ENCODE data around the gene RHBG. TPM values are rescaled to one million over a fixed set of nuclear protein-coding genes. Genes with fewer than 3 reads are reported as not detected.

RHBG gene
- total RNA-seq, 1 donor from 2014 or later, result not detected

DNA sequence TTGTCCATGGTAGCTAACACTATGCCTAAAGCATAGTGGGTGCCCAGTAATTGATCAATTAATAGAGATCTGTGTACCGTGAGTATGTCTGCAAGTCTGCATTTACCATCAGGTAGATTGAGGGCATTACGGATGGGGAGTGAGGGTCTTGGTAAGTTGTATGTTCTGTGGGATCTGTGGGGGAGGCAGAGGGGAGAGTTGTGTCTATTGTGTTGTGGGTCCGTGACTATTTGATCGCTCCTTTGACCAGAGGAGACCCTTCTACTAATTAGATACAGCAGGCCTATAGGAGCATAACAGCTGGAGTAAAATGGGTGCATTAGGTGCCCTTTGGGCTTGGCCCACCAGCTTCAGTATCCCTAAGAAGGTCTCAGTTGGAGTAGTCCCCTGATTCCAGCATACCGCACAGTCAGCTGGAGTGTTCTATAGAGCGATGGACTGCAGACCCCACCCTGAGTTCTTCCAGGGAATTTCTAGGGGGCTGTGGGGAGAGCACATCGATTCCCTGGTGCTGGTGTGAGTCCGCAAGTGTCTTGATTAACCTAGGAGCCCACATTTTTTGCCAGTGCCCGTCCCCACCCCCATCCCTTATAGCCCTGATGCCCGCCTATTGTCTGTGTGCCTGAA is 55.9 kb downstream of the RHBG start:
- no peak for DNase-seq (ENCODE audit: low spot score)

DNA sequence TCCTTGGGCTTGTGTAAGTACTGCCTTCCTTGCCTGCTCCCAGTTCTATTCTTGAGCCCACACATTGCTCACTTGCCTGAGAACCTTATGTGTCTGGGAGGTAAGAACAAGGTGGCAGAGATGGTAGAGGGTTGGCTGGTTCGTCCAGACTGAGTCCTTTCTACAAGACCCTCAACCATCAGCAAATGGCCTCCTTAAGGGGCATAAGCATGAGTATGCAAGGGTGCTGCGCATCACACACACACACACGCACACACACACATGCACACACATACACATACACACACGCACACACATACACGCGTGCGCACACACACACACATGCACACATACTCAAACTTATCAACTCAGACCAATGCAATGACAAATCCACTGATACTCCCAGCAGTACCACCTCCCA is 56.9 kb downstream of the RHBG start:
- peak; percentile 26 for DNase-seq (ENCODE audit: low spot score)

DNA sequence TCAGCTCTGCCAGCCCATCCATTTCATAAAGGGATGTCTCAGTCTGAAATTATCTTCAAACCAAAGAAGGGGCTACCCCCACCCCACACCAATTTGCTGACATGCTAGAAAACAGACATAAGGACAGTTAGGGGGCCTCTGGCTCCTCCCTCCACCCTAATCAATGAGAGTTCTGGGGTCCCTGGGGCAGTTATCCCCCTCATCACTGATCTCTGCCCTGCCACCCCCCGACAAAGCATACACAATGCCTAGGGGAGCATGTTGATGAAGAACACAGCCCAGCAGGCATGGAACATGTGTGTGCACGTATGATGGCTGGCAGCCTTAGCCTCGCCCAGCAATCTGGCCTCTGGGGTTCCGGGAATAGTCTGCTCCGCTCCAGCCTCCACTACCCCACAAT is 58.9 kb downstream of the RHBG start:
- DNase-seq (ENCODE audit: low spot score), result no peak

DNA sequence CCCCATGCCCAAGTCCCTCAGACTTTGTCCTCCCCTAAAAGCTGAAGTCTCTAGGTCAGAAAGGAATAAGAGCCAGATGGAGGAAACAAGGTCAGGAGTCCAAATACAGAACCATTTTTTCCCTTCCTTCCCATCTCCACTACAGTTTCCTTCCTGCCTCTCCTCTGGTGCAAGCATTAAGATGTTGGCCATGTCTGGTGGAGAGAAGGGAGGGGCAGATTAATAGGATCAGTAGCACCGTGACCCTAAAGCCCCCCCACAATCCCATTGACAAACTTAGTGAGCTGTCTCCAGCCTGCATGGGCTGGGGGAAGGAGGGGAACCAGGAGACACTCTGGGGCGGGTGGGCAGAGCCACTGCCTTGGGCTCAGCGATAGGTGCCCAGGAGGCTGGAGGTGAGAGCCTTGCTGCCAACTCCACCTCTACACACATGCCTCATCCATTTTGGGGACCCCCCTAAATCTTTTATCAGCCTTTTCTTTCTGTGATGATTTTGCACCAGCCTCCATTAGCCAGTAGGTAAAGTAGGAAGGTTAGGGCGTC is 59.8 kb downstream of the RHBG start:
- no peak for DNase-seq (ENCODE audit: low spot score)

DNA sequence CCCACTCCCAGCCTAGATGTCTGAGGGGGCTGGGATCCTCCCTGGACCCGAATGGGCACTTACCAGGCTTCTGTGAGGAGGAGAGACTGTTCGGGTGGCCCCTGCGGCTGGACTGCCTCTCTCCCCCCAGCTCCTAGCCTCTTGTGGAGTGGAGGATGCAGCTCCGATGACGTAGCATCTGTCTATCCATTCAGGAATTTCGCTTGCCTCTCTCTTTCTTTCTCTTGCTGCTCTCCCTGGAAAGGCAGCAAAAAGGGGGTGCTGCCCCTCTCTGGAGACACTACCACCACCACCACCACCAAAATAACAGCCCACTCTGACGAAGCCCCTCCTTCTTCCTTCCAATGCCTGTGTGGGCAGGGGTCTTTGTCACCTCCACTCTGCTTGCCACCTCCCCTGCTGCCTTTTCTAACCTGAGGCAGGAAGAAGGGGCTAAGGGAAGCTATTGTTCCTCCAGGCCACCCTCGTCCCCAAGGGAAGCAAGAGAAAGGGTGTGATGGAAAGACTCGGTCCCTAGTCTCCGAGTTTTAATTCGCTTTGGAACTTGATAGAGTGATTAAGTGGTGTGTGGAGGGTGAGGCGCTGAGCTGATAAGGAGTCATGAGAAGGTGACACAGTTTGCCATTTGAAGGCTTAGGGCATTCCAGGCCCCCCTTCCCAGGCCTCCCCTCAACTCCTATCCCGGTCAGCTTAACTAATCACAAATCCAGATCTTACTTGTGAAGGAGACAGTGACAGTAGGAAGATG is 60.5 kb downstream of the RHBG start:
- DNase-seq (ENCODE audit: low spot score), result no peak

DNA sequence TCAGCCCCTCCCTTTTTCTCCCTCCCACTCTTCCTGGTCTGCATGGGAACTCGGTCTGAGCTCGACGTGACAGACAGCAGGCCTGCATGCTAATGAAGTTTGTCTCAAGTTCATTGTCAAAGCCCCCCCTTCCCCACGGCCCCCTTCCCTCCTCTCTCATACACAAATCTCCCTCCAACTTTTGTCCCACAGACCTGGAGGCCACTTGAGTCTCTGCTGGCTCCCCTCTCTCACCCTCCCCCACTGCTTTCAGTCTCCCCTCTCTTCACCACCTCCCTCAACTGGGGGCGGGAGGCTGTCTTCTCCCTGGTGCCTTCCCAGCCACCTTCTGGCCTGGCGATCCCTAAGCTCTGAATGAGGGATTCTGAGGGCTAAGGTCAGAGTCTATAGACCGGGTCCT is 61.3 kb downstream of the RHBG start:
- DNase-seq (ENCODE audit: low spot score), result no peak

DNA sequence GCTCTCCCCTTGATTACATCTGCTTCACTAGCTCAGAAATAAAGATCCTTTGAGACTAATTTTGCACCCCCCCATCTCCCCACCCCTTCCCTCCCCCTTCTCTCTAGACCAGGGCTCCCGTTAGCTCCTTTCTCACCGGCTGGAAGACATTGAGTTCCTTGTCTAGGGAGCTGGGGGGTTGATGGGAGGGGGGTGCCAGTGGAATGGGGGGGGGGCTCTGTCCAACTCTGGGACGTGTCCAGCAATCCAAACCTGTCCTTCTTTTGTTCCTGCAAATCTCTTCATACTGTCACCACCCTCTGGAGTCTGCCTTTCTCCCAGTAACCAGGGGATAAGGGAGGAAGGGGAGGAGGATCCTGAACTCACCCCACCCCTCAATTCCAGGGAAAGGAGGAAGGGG is 61.9 kb downstream of the RHBG start:
- no peak for DNase-seq (ENCODE audit: low spot score)

DNA sequence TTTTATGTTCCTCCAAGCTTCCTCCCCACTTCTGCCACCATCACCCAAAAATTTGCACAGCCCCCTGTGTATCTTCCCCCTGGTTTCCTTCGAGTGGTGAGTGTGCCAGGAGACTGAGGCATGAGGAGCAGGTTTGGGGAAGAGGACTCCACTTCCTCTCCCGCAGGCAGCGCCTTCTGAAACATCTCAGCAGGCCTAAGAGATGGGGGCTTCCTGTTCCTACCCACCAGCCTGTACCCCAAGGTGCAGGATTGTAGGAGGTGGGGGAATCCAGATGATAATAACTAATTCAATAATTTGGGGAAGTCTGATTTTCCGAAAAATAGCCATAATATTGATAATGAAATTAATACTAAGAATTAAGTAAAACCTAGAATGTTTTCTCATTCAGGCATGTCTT is 62.4 kb downstream of the RHBG start:
- no peak for DNase-seq (ENCODE audit: low spot score)

DNA sequence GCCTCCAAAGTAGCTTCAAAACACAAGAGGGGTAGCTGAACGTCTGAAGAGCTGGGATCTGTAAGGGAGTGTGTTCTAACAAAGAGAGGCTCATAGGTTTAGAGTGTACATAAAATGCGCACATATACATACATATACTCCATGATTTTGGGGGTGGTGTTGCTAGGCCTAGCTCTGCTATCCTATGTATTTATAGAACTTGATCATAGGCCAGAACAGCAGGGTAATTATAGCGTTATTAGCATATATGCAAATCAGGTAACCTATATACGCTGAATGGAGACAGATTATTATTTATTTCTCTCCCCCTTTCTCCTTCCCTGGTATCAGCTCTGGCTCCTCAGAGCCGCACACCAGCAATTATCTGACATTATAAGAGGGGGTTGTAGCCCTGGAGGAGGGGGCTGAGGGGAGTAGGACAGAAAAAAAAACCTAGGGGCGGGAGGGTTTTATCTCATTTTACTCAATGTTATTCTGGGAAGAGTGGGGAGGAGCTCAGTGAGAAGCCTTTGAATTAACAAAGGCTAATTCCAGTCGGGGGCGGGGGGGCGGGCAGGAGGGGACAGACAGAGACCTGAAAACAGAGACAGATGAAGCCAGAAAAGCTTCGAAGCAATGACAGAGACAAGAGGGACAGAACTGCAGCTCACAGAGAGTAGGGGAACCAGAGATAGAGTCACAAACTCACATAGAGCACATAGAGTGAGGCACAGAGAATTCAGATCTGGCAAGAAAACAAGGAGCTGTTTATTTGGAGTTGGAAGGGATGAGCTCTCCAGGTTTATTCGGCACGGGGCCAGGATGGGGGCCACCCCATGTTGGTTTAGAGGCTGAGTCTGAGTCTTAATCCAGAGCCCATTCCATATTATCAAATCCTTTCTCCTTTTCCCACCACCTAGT is 63.0 kb downstream of the RHBG start:
- DNase-seq (ENCODE audit: low spot score), result no peak

DNA sequence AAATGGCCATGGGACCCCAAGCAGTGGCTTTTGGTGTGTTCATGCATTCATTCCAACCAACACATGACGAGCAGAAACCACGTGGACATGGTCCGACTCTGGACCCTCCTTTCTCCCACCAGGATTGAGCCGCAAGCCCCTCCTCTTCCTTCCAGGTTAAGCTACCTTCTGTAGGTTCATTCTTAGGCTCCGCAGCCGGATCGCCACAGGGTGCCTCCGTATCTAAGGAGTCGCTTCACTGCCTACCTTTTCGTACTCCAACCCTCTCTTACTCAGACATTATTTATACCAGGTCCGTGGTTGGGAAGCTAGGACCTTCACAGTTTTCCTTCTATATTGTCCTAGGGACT is 63.6 kb downstream of the RHBG start:
- no peak for DNase-seq (ENCODE audit: low spot score)

DNA sequence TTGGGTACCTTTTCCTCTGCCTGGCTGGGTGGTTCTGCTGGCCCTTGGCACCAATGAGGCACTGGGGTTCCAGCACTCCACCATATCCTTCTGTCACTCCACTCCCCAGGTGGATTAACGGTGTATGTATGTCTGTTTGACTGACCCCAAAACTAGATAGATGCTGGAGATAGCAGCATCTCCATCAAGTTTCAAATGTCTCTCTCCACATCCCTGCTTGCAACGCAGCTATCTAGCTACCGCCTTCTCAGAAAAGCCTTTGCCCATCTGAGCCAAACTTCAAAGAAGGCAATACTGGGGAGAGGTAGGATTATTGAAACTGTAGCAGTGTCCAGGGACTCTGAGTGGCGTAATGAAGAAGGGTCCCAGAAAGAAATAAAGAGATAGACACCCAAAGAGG is 64.0 kb downstream of the RHBG start:
- no peak for DNase-seq (ENCODE audit: low spot score)

DNA sequence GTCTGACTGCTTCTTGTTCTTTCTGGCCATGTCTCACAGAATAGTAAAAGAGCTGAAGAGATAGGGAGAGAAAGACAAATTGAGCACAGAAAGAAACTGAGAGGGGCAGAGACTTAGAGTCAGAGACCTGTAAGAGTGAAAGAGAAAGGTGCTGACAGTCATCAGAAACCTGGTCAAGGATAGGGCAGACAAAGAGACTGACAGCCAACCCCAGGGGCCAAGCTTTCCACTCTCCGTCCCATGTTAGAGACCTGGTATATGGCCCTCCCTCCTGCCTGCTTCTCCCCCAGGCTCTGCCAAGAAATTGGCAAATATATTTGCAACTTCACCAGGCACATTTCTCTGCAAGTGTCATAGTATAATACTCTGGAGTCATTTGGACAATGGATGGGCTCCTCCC is 64.6 kb downstream of the RHBG start:
- no peak for DNase-seq (ENCODE audit: low spot score)

Small RNAs within 50 kb of the gene (microRNA-seq; reads per million reads assigned to microRNA genes)
- gene MIR9-1 (ENCODE audit: borderline number of aligned reads), result not detected

Other genes with a start within 250 kb of the RHBG start
- gene SEMA4A, start 215.6 kb upstream of the RHBG start, total RNA-seq, result 31.9 TPM
- 34.3 TPM for gene SLC25A44, start 175.1 kb upstream of the RHBG start, total RNA-seq
- gene PMF1, start 156.2 kb upstream of the RHBG start, total RNA-seq, result 46.4 TPM
- not detected for gene BGLAP, start 127.0 kb upstream of the RHBG start, total RNA-seq
- gene PAQR6, start 121.2 kb upstream of the RHBG start, total RNA-seq, result 1.4 TPM
- 67.2 TPM for gene SMG5, start 86.4 kb upstream of the RHBG start, total RNA-seq
- 1.8 TPM for gene TMEM79, start 84.9 kb upstream of the RHBG start, total RNA-seq
- gene GLMP, start 73.5 kb upstream of the RHBG start, total RNA-seq, result 78.3 TPM
- not detected for gene VHLL, start 69.9 kb upstream of the RHBG start, total RNA-seq
- 163 TPM for gene CCT3, start 30.9 kb upstream of the RHBG start, total RNA-seq
- 0.64 TPM for gene TSACC, start 30.7 kb upstream of the RHBG start, total RNA-seq
- gene MEF2D, start 131.6 kb downstream of the RHBG start, total RNA-seq, result 38.7 TPM
- gene IQGAP3, start 203.4 kb downstream of the RHBG start, total RNA-seq, result 0.55 TPM
- not detected for gene TTC24, start 210.5 kb downstream of the RHBG start, total RNA-seq
- gene NAXE, start 222.6 kb downstream of the RHBG start, total RNA-seq, result 55.1 TPM
- gene GPATCH4, start 232.3 kb downstream of the RHBG start, total RNA-seq, result 40.4 TPM

All from mesenteric fat pad (tissue), 1 donor.